ENCODE data around the gene BRINP3. TPM values are rescaled to one million over a fixed set of nuclear protein-coding genes. Genes with fewer than 3 reads are reported as not detected.

BRINP3 gene
- total RNA-seq, 1 experiment from 2014 or later, result not detected

GRCh38 chr1:190250368-190250767 lies 227.3 kb downstream of the BRINP3 start:
- H3K9ac ChIP-seq (ENCODE audit: extremely low read depth, insufficient read length, low read length), result no peak overlapping the region
- H2AK5ac ChIP-seq (ENCODE audit: insufficient read length, low read length), result no peak overlapping the region
- no peak overlapping the region for H3K56ac ChIP-seq (ENCODE audit: insufficient read length, low read depth, low read length)
- no peak overlapping the region for H3K14ac ChIP-seq (ENCODE audit: insufficient read depth, low read length)
- H3K79me2 ChIP-seq (ENCODE audit: insufficient read depth, low read length), result no peaks in the 10 kb centered on the region
- peaks cover 0 to 2% of the 10 kb centered on the region in 2 experiments; a peak in 1 of 5 replicates for H3K9me3 Mint-ChIP-seq
- H2BK5ac ChIP-seq (ENCODE audit: insufficient read length, low read length), result no peak overlapping the region
- no peak overlapping the region for H4K5ac ChIP-seq (ENCODE audit: insufficient read length, low read depth, low read length)
- H3K27me3 Mint-ChIP-seq (ENCODE audit: low read depth), result peaks cover 2% of the 10 kb centered on the region; the same call in 1 of the 2 replicates
- H3K9me3 ChIP-seq (ENCODE audit: control insufficient read depth, low read depth, low read length), result no peaks in the 10 kb centered on the region
- H3K23ac ChIP-seq (ENCODE audit: insufficient read length, low read depth, low read length), result no peak overlapping the region
- H3K4ac ChIP-seq (ENCODE audit: low read depth, low read length), result no peak overlapping the region
- no peaks in the 10 kb centered on the region; a peak in 1 of 7 replicates for H3K36me3 Mint-ChIP-seq (ENCODE audit: insufficient read depth in 1 of 3, low read depth in 3 of 3)
- no peak overlapping the region for H3K18ac ChIP-seq (ENCODE audit: insufficient read length, low read depth, low read length)
- H3K23me2 ChIP-seq (ENCODE audit: insufficient read length, low read depth, low read length, poor library complexity, severe bottlenecking), result no peaks in the 10 kb centered on the region
- no peak overlapping the region for H2BK120ac ChIP-seq (ENCODE audit: low read depth, low read length, poor library complexity, severe bottlenecking)
- no peak overlapping the region for H4K91ac ChIP-seq (ENCODE audit: insufficient read length, low read depth, low read length)
- H3K4me1 Mint-ChIP-seq, result no peaks in the 10 kb centered on the region
- WGBS (ENCODE audit: extremely low coverage, insufficient read length, low lambda C conversion rate), result no CpG with 5 or more reads among the region's 2 CpGs
- H3K79me1 ChIP-seq (ENCODE audit: insufficient read depth, low read depth, low read length, poor library complexity, severe bottlenecking), result no peaks in the 10 kb centered on the region
- no peak overlapping the region for H3K27ac ChIP-seq (ENCODE audit: insufficient read length, low read depth, low read length)
- no peak overlapping the region for H3K27ac Mint-ChIP-seq
- no peak overlapping the region for H2BK15ac ChIP-seq (ENCODE audit: low read depth, low read length)
- no peak overlapping the region for H3T11ph ChIP-seq (ENCODE audit: low read length)
- no peaks in the 10 kb centered on the region for H3K27me3 ChIP-seq (ENCODE audit: insufficient read depth, low read length)
- no peak for DNase-seq
- H4K8ac ChIP-seq (replicated peaks; ENCODE audit: insufficient read length, low read depth, low read length), result no peak overlapping the region
- H4K20me1 ChIP-seq (ENCODE audit: control insufficient read depth, insufficient read depth, insufficient read length), result no peaks in the 10 kb centered on the region
- no peak overlapping the region for H3K4me3 Mint-ChIP-seq
- no peak overlapping the region for H2BK20ac ChIP-seq (ENCODE audit: low read depth, low read length, poor library complexity, severe bottlenecking)
- H3K4me2 ChIP-seq (ENCODE audit: insufficient read depth, insufficient read length, low read length), result no peak overlapping the region
- H2BK12ac ChIP-seq (ENCODE audit: insufficient read length, low read depth, low read length), result no peak overlapping the region
- no peak overlapping the region for H2AFZ ChIP-seq (ENCODE audit: low read length)
- TF ChIP-seq CTCF (conservative IDR thresholded peaks at IDR 0.05), result no peak
- no peaks in the 10 kb centered on the region for H3K4me1 ChIP-seq (ENCODE audit: insufficient read depth, low read length)
